ENCODE results near the gene SFMBT2. TPM values are rescaled to one million over a fixed set of nuclear protein-coding genes. Genes with fewer than 3 reads are reported as not detected.

The SFMBT2 gene
- total RNA-seq, 1 experiment from 2014 or later = 0.02 TPM

DNA sequence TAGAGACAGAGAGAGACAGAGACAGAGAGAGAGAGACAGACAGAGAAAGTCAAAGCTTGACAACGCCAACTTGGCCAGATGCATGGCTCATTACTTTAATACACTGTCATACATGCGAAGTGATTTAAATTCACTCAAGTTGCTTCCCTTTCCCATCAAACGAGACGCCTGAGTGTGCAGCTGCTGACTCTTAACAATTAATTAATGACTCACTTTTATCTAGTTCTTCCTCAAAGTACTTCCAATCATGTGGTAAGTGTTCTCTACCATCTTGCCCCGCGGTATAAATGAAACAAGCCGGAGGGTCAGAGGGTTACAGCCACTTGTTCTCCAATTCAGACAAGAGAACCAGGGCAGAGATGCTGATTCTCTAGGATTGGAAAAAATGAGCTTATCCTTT lies 90.8 kb downstream of the SFMBT2 start:
- no peak overlapping the region for H3K4me2 ChIP-seq (ENCODE audit: low read length)
- H3K27me3 ChIP-seq (ENCODE audit: insufficient read depth, low read length) = no peaks in the 10 kb centered on the region
- RAD21 ChIA-PET (ENCODE audit: low non-redundant PET in 1 of 2, low total read pairs in 2 of 2, uncharacterized antibody in 2 of 2, unreplicated experiment in 2 of 2) = no interaction called here
- no peak overlapping the region for H3K9ac ChIP-seq (ENCODE audit: low read length)
- peaks cover 0 to 2% of the 10 kb centered on the region in 2 experiments; a peak in 1 of 4 replicates for H3K9me3 ChIP-seq (ENCODE audit: control insufficient read depth in 1 of 2, insufficient read depth in 1 of 2, low read depth in 1 of 2, low read length in 2 of 2)
- H3K4me1 ChIP-seq (ENCODE audit: control insufficient read depth in 1 of 2, insufficient read depth in 2 of 2, low read length in 2 of 2) = no peaks in the 10 kb centered on the region
- no peak overlapping the region for H3K4me3 ChIP-seq (replicated peaks in 1 of 2; ENCODE audit: low read depth in 1 of 2, low read length in 2 of 2)
- no peak overlapping the region for H2AFZ ChIP-seq (ENCODE audit: low read depth, low read length, poor library complexity, severe bottlenecking)
- ATAC-seq = no peak
- H3K9me2 ChIP-seq (ENCODE audit: insufficient read depth) = no peaks in the 10 kb centered on the region
- POLR2A ChIA-PET = no interaction called here
- intact Hi-C loops (cut with micrococcal nuclease) = no loop called here
- no peaks in the 10 kb centered on the region for H3K36me3 ChIP-seq (ENCODE audit: control insufficient read depth in 1 of 2, insufficient read depth in 2 of 2, low read length in 2 of 2)
- TF ChIP-seq SP1 (IDR thresholded peaks at IDR 0.05; ENCODE audit: low read depth) (no peak), CBX3 (IDR thresholded peaks at IDR 0.05; ENCODE audit: low read depth) (no peak), EGR1 (IDR thresholded peaks at IDR 0.05; ENCODE audit: low read depth) (no peak), JUND (IDR thresholded peaks at IDR 0.05) (no peak), SRF (IDR thresholded peaks at IDR 0.05; ENCODE audit: low read depth) (no peak), YY1 (IDR thresholded peaks at IDR 0.05; ENCODE audit: extremely low read depth, insufficient replicate concordance, low read depth, low read length) (no peak), POLR2AphosphoS5 (IDR thresholded peaks at IDR 0.05; ENCODE audit: low read depth, low read length) (no peak), EZH2 (IDR thresholded peaks at IDR 0.05) (no peak), TCF7L2 (IDR thresholded peaks at IDR 0.05; ENCODE audit: borderline replicate concordance, extremely low read depth, insufficient read depth, insufficient read length) (no peak), ELF1 (IDR thresholded peaks at IDR 0.05; ENCODE audit: borderline replicate concordance, low read depth) (no peak), ZNF274 (IDR thresholded peaks at IDR 0.05; ENCODE audit: low read depth, low read length) (no peak), SIN3A (IDR thresholded peaks at IDR 0.05; ENCODE audit: low read depth) (no peak), CEBPB (IDR thresholded peaks at IDR 0.05; ENCODE audit: low read depth) (no peak), ZFX (IDR thresholded peaks at IDR 0.05) (no peak), FOSL1 (IDR thresholded peaks at IDR 0.05; ENCODE audit: low read depth) (no peak)
- TF ChIP-seq, protein P1, sequence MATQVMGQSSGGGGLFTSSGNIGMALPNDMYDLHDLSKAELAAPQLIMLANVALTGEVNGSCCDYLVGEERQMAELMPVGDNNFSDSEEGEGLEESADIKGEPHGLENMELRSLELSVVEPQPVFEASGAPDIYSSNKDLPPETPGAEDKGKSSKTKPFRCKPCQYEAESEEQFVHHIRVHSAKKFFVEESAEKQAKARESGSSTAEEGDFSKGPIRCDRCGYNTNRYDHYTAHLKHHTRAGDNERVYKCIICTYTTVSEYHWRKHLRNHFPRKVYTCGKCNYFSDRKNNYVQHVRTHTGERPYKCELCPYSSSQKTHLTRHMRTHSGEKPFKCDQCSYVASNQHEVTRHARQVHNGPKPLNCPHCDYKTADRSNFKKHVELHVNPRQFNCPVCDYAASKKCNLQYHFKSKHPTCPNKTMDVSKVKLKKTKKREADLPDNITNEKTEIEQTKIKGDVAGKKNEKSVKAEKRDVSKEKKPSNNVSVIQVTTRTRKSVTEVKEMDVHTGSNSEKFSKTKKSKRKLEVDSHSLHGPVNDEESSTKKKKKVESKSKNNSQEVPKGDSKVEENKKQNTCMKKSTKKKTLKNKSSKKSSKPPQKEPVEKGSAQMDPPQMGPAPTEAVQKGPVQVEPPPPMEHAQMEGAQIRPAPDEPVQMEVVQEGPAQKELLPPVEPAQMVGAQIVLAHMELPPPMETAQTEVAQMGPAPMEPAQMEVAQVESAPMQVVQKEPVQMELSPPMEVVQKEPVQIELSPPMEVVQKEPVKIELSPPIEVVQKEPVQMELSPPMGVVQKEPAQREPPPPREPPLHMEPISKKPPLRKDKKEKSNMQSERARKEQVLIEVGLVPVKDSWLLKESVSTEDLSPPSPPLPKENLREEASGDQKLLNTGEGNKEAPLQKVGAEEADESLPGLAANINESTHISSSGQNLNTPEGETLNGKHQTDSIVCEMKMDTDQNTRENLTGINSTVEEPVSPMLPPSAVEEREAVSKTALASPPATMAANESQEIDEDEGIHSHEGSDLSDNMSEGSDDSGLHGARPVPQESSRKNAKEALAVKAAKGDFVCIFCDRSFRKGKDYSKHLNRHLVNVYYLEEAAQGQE (IDR thresholded peaks at IDR 0.05; ENCODE audit: low read depth) = no peak
- TF ChIP-seq, protein P2, sequence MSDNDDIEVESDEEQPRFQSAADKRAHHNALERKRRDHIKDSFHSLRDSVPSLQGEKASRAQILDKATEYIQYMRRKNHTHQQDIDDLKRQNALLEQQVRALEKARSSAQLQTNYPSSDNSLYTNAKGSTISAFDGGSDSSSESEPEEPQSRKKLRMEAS (IDR thresholded peaks at IDR 0.05) = no peak
- TF ChIP-seq, protein P3, sequence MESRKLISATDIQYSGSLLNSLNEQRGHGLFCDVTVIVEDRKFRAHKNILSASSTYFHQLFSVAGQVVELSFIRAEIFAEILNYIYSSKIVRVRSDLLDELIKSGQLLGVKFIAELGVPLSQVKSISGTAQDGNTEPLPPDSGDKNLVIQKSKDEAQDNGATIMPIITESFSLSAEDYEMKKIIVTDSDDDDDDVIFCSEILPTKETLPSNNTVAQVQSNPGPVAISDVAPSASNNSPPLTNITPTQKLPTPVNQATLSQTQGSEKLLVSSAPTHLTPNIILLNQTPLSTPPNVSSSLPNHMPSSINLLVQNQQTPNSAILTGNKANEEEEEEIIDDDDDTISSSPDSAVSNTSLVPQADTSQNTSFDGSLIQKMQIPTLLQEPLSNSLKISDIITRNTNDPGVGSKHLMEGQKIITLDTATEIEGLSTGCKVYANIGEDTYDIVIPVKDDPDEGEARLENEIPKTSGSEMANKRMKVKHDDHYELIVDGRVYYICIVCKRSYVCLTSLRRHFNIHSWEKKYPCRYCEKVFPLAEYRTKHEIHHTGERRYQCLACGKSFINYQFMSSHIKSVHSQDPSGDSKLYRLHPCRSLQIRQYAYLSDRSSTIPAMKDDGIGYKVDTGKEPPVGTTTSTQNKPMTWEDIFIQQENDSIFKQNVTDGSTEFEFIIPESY (IDR thresholded peaks at IDR 0.05; ENCODE audit: extremely low read depth, insufficient replicate concordance, low read length) = no peak
- TF ChIP-seq, protein P4, sequence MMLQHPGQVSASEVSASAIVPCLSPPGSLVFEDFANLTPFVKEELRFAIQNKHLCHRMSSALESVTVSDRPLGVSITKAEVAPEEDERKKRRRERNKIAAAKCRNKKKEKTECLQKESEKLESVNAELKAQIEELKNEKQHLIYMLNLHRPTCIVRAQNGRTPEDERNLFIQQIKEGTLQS (IDR thresholded peaks at IDR 0.05) = no peak
- BruUV-seq (replicated peaks) = no TSS peak
- no peaks in the 10 kb centered on the region for H3K79me2 ChIP-seq (ENCODE audit: insufficient read depth, low read length)
- DNase-seq (ENCODE audit: low read depth, low spot score) = no peak
- H3K27ac ChIP-seq (ENCODE audit: low read depth, low read length) = no peak overlapping the region
- CTCF ChIA-PET = no interaction called here
- H4K20me1 ChIP-seq (ENCODE audit: insufficient read depth) = no peaks in the 10 kb centered on the region

Measured in HCT116 (cell line).